Vagina (tissue), 2 donors: ENCODE data around the gene SLC17A4. TPM values are rescaled to one million over a fixed set of nuclear protein-coding genes. Genes with fewer than 3 reads are reported as not detected.

ENCODE experiments used
- DNase-seq, 2 donors: peaks; one replicate each; pipeline ENCODE4 v3.0.0-alpha.2; 2017; ENCODE audit errors: extremely low spot score in 2 of 2
- H3K27ac ChIP-seq: fragments of 200-600 bp; sonication (generic); one replicate; pipeline ENCODE4 v1.5.1; 2019
- H3K27me3 ChIP-seq: fragments of 200-600 bp; sonication (generic); one replicate; pipeline ENCODE4 v1.5.1; 2019
- H3K36me3 ChIP-seq, 2 donors: fragments of 200-600 bp; sonication (generic); one replicate each; pipeline ENCODE4 v1.5.1; 2017 to 2019
- H3K4me1 ChIP-seq: fragments of 200-600 bp; sonication (generic); one replicate; pipeline ENCODE4 v1.5.1; 2019
- H3K4me3 ChIP-seq, 2 donors: fragments of 200-600 bp; sonication (generic); 1 replicate in 1 of 2; 2 replicates in 1 of 2; pipeline ENCODE4 v1.5.1; 2016 to 2019
- H3K9me3 ChIP-seq: fragments of 200-600 bp; sonication (generic); one replicate; pipeline ENCODE4 v1.5.1; 2019
- CTCF ChIP-seq, 3 experiments: fragments of 450-650 bp in 2 of 3; fragments of 200-600 bp in 1 of 3; sonication (generic) in 1 of 3; IDR thresholded peaks; one replicate each; pipeline ENCODE4 v1.5.1; 2017 to 2019; ENCODE audit warnings: antibody characterized with exemption in 3 of 3, mild to moderate bottlenecking in 2 of 3, moderate library complexity in 2 of 3
- POLR2A ChIP-seq, 2 donors: fragments of 450-650 bp; IDR thresholded peaks; one replicate each; pipeline ENCODE4 v1.6.1; 2017; ENCODE audit warnings: antibody characterized with exemption in 2 of 2, mild to moderate bottlenecking in 2 of 2, moderate library complexity in 2 of 2
- POLR2AphosphoS5 ChIP-seq, 2 donors: sonication (generic); formaldehyde crosslinking; IDR thresholded peaks; one replicate each; pipeline ENCODE4 v1.9.0; 2017; ENCODE audit warnings: antibody characterized with exemption in 2 of 2, mild to moderate bottlenecking in 2 of 2, low read depth in 1 of 2; ENCODE audit not compliant: insufficient read depth in 1 of 2
- intact Hi-C: fragments of 100-400 bp; cut with DNase I; formaldehyde crosslinking; loops from one replicate; pipeline ENCODE4 v1.15.1; 2023
- total RNA-seq: library from RNA; depleted of rRNA; stranded (reverse); fragments of >200 nt; gene quantifications from one replicate; pipeline ENCODE4 v1.2.3, GENCODE V29; 2016

The SLC17A4 gene, protein sequence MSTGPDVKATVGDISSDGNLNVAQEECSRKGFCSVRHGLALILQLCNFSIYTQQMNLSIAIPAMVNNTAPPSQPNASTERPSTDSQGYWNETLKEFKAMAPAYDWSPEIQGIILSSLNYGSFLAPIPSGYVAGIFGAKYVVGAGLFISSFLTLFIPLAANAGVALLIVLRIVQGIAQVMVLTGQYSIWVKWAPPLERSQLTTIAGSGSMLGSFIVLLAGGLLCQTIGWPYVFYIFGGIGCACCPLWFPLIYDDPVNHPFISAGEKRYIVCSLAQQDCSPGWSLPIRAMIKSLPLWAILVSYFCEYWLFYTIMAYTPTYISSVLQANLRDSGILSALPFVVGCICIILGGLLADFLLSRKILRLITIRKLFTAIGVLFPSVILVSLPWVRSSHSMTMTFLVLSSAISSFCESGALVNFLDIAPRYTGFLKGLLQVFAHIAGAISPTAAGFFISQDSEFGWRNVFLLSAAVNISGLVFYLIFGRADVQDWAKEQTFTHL
- not detected for total RNA-seq

GRCh38 chr6:25754535-25754934 lies at the start of gene SLC17A4:
Gene SLC17A4, plus strand, starts transcription at chr6:25754742. Its CDS starts 7,221 bp downstream, at chr6:25761963.
- no peak for DNase-seq
- Histone ChIP-seq H3K4me3 (no peak within 1 kb of the TSS), H3K4me1 (no peaks in the 10 kb centered on the region), H3K9me3 (no peaks in the 10 kb centered on the region), H3K36me3 (no peaks in the 10 kb centered on the region), H3K27ac (no peak within 1 kb of the TSS), H3K27me3 (no peaks in the 10 kb centered on the region)
- TF ChIP-seq POLR2AphosphoS5 (IDR thresholded peaks at IDR 0.05; ENCODE audit: insufficient read depth in 1 of 2, low read depth in 1 of 2) (no peak), POLR2A (IDR thresholded peaks at IDR 0.05) (no peak), CTCF (IDR thresholded peaks at IDR 0.05) (no peak)
- intact Hi-C loops = no loop called here

GRCh38 chr6:25706314-25707014 lies 48.1 kb upstream of the SLC17A4 start:
- intact Hi-C loops = no loop called here

GRCh38 chr6:25709761-25710160 lies 44.8 kb upstream of the SLC17A4 start:
- no peak for TF ChIP-seq POLR2A (IDR thresholded peaks at IDR 0.05)
- TF ChIP-seq POLR2AphosphoS5 (IDR thresholded peaks at IDR 0.05; ENCODE audit: insufficient read depth in 1 of 2, low read depth in 1 of 2) = no peak
- TF ChIP-seq CTCF (IDR thresholded peaks at IDR 0.05) = no peak
- Histone ChIP-seq H3K9me3 (no peaks in the 10 kb centered on the region), H3K27me3 (no peaks in the 10 kb centered on the region), H3K36me3 (no peaks in the 10 kb centered on the region), H3K4me3 (no peak overlapping the region), H3K4me1 (no peaks in the 10 kb centered on the region), H3K27ac (no peak overlapping the region)
- intact Hi-C loops = no loop called here
- DNase-seq = no peak

More at GRCh38 chr6:25706314-25707014, 48.1 kb upstream of the SLC17A4 start:
- DNase-seq = no peak
- TF ChIP-seq POLR2A (IDR thresholded peaks at IDR 0.05) (no peak), CTCF (IDR thresholded peaks at IDR 0.05) (no peak), POLR2AphosphoS5 (IDR thresholded peaks at IDR 0.05; ENCODE audit: insufficient read depth in 1 of 2, low read depth in 1 of 2) (no peak)
- Histone ChIP-seq H3K36me3 (no peaks in the 10 kb centered on the region), H3K9me3 (no peaks in the 10 kb centered on the region), H3K4me3 (no peak overlapping the region), H3K27ac (no peak overlapping the region), H3K27me3 (no peaks in the 10 kb centered on the region), H3K4me1 (no peaks in the 10 kb centered on the region)

- intact Hi-C loops = no loop called here
- TF ChIP-seq CTCF (IDR thresholded peaks at IDR 0.05) = no peak
- no peak for TF ChIP-seq POLR2A (IDR thresholded peaks at IDR 0.05)
- TF ChIP-seq POLR2AphosphoS5 (IDR thresholded peaks at IDR 0.05; ENCODE audit: insufficient read depth in 1 of 2, low read depth in 1 of 2) = no peak
- Histone ChIP-seq H3K9me3 (no peaks in the 10 kb centered on the region), H3K36me3 (no peaks in the 10 kb centered on the region), H3K27ac (no peak overlapping the region), H3K27me3 (no peaks in the 10 kb centered on the region), H3K4me1 (no peaks in the 10 kb centered on the region), H3K4me3 (no peak overlapping the region)
- no peak for DNase-seq
These were observed 44.3 kb upstream of the SLC17A4 start for GRCh38 chr6:25710287-25710686.
